Neuronal stem cell (in vitro differentiated cells): ENCODE data around the gene CFAP251.

Source experiments
- DNase-seq: peaks from one replicate; pipeline ENCODE4 v3.0.0-alpha.2; 2013; ENCODE audit warnings: low spot score
- H2AFZ ChIP-seq: one replicate; pipeline ENCODE4 v1.6.1; 2013; ENCODE audit warnings: mild to moderate bottlenecking, low read length, inconsistent platforms
- H2AK5ac ChIP-seq: 2 replicates; pipeline ENCODE4 v1.6.1; 2013; ENCODE audit warnings: low read depth, mild to moderate bottlenecking, inconsistent platforms, low read length, moderate library complexity, mixed read lengths
- H2BK120ac ChIP-seq: 2 replicates; pipeline ENCODE4 v1.6.1; 2013; ENCODE audit warnings: low read depth, mild to moderate bottlenecking, inconsistent platforms, low read length, moderate library complexity, mixed read lengths
- H2BK12ac ChIP-seq: one replicate; pipeline ENCODE4 v1.6.1; 2013; ENCODE audit warnings: low read length, inconsistent platforms
- H2BK15ac ChIP-seq: 2 replicates; pipeline ENCODE4 v1.6.1; 2013; ENCODE audit warnings: mild to moderate bottlenecking, low read length, inconsistent platforms, mixed read lengths
- H2BK5ac ChIP-seq: one replicate; pipeline ENCODE4 v1.6.1; 2013; ENCODE audit warnings: inconsistent platforms, mild to moderate bottlenecking, low read length, moderate library complexity
- H3K14ac ChIP-seq: one replicate; pipeline ENCODE4 v1.6.1; 2013; ENCODE audit warnings: low read length, inconsistent platforms
- H3K18ac ChIP-seq: 2 replicates; pipeline ENCODE4 v1.6.1; 2013; ENCODE audit warnings: low read length, inconsistent platforms
- H3K23ac ChIP-seq: 2 replicates; pipeline ENCODE4 v1.6.1; 2013; ENCODE audit warnings: low read depth, mild to moderate bottlenecking, mixed read lengths, low read length, inconsistent platforms; ENCODE audit not compliant: poor library complexity
- H3K27ac ChIP-seq: replicated peaks from 3 replicates; pipeline ENCODE4 v1.5.1; 2013; ENCODE audit warnings: low read length, inconsistent platforms
- H3K27me3 ChIP-seq, 3 experiments: 2 replicates each; pipeline ENCODE4 v1.6.1; 2013; ENCODE audit warnings: low read length in 3 of 3, mild to moderate bottlenecking in 2 of 3, inconsistent platforms in 1 of 3, low read depth in 1 of 3, mixed read lengths in 1 of 3, moderate library complexity in 1 of 3; ENCODE audit not compliant: control insufficient read depth in 3 of 3, insufficient read depth in 3 of 3
- H3K36me3 ChIP-seq, 2 donors: replicated peaks in 1 of 2; 2 replicates each; pipeline ENCODE4 v1.6.1; 2013; ENCODE audit warnings: low read length in 2 of 2; ENCODE audit not compliant: control insufficient read depth in 2 of 2, insufficient read depth in 2 of 2
- H3K4ac ChIP-seq: 2 replicates; pipeline ENCODE4 v1.6.1; 2013; ENCODE audit warnings: inconsistent platforms, mild to moderate bottlenecking, low read length, moderate library complexity
- H3K4me1 ChIP-seq, 2 donors: 1 replicate in 1 of 2; 2 replicates in 1 of 2; pipeline ENCODE4 v1.6.1; 2013; ENCODE audit warnings: low read length in 2 of 2, low read depth in 1 of 2; ENCODE audit not compliant: control insufficient read depth in 2 of 2, insufficient read depth in 1 of 2
- H3K4me2 ChIP-seq: one replicate; pipeline ENCODE4 v1.6.1; 2013; ENCODE audit warnings: mild to moderate bottlenecking, low read length, inconsistent platforms; ENCODE audit not compliant: insufficient read depth, poor library complexity, severe bottlenecking
- H3K4me3 ChIP-seq, 2 donors: 2 replicates each; pipeline ENCODE4 v1.5.1; 2013; ENCODE audit warnings: low read length in 2 of 2, mild to moderate bottlenecking in 2 of 2, inconsistent platforms in 1 of 2, moderate library complexity in 1 of 2
- H3K79me1 ChIP-seq: one replicate; pipeline ENCODE4 v1.6.1; 2013; ENCODE audit warnings: low read depth, mild to moderate bottlenecking, inconsistent platforms, low read length, moderate library complexity
- H3K9ac ChIP-seq: one replicate; pipeline ENCODE4 v1.6.1; 2013; ENCODE audit warnings: mild to moderate bottlenecking, low read depth, low read length, inconsistent platforms; ENCODE audit not compliant: poor library complexity
- H3K9me3 ChIP-seq, 2 donors: replicated peaks in 1 of 2; 2 replicates each; pipeline versions ENCODE3 to v1.6.1; 2013; ENCODE audit warnings: low read length in 2 of 2, mild to moderate bottlenecking in 2 of 2, inconsistent platforms in 1 of 2, low read depth in 1 of 2, mixed read lengths in 1 of 2, moderate library complexity in 1 of 2; ENCODE audit not compliant: control insufficient read depth in 2 of 2, insufficient read depth in 1 of 2
- H4K8ac ChIP-seq: one replicate; pipeline ENCODE4 v1.6.1; 2013; ENCODE audit warnings: low read depth, mild to moderate bottlenecking, inconsistent platforms, low read length, moderate library complexity
- H4K91ac ChIP-seq: one replicate; pipeline ENCODE4 v1.6.1; 2013; ENCODE audit warnings: low read length, low read depth, mild to moderate bottlenecking, inconsistent platforms; ENCODE audit not compliant: poor library complexity
- WGBS, 2 donors: extraction: QIAGEN DNeasy Blood & Tissue Kit; methylation state at CpG; one replicate each; pipeline ENCODE4 v1.1.7; 2013; ENCODE audit warnings: missing lambda C conversion rate in 2 of 2, mixed read lengths in 1 of 2; ENCODE audit not compliant: insufficient read length in 2 of 2, insufficient replicate concordance in 1 of 2; ENCODE audit errors: extremely low coverage in 2 of 2; 5-methylcytosine and 5-hydroxymethylcytosine counted together

The CFAP251 gene

DNA sequence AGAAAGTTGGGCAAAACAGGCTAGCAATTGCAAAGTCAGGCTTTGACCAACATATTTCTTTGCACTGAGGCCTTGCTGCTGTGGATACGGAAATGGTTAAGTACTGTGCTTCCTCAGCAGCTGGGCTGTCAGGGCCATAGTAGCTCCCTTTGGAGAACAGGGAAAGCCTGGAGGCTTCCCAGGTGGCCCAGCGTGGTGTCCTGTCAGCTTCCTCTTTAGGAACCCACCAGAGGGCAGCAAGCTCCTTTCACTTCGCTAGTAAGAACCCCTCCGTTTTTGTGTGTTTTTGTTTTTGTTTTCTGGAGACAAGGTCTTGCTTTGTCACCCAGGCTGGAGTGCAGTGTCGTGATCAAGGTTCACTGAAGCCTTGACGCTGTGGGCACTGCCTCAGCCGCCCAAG is 1.7 kb upstream of the CFAP251 start:
- H3K36me3 ChIP-seq, result peaks cover 3 to 27% of the 10 kb centered on the region in 2 donors
- no CpG with 5 or more reads among the region's 7 CpGs for WGBS, 2 donors
- no peak overlapping the region for H3K14ac ChIP-seq
- H3K4me1 ChIP-seq, result peaks cover 11 to 14% of the 10 kb centered on the region in 2 donors
- no peak overlapping the region for H3K4me3 ChIP-seq
- H2BK15ac ChIP-seq, result no peak overlapping the region
- no peak overlapping the region for H3K4ac ChIP-seq
- no peak overlapping the region for H3K23ac ChIP-seq
- H2BK12ac ChIP-seq, result no peak overlapping the region
- H3K27me3 ChIP-seq, result no peaks in the 10 kb centered on the region
- H2BK120ac ChIP-seq, result no peak overlapping the region
- H3K9ac ChIP-seq, result no peak overlapping the region
- H3K4me2 ChIP-seq, result no peak overlapping the region
- H2AK5ac ChIP-seq, result no peak overlapping the region
- H4K91ac ChIP-seq, result no peak overlapping the region
- peaks cover 4% of the 10 kb centered on the region for H3K79me1 ChIP-seq
- no peak for DNase-seq
- H3K9me3 ChIP-seq, result peaks cover 0 to 4% of the 10 kb centered on the region in 2 donors
- no peak overlapping the region for H2AFZ ChIP-seq
- no peak overlapping the region for H3K18ac ChIP-seq
- H2BK5ac ChIP-seq, result no peak overlapping the region
- no peak overlapping the region for H4K8ac ChIP-seq
- H3K27ac ChIP-seq, result no peak overlapping the region

DNA sequence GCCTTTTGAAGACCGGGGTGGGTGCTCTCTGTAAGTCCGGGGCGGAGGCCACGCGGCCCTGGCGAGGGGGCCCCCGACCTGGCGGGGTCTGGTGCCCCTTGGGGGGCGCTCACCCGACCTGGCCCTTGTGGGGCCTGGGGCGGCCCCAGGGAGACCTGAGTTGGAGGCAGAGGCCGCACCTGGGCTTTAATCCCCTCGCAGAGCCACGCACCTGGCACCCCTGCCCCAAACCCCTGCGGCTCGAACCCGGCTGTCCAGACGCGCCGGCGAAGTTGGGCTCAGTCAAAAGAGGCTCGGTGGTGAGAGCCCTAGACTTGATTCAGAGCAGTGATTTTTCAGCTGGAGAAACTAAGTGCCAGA is 267 bp downstream of the CFAP251 start:
- Histone ChIP-seq H2AK5ac (no peak overlapping the region), H3K4me1 (peaks cover 11 to 14% of the 10 kb centered on the region in 2 donors), H3K23ac (no peak overlapping the region), H3K79me1 (peaks cover 4% of the 10 kb centered on the region), H3K9ac (peak overlapping the region; percentile 68), H3K27me3 (no peaks in the 10 kb centered on the region), H3K4ac (no peak overlapping the region), H4K91ac (no peak overlapping the region), H2BK120ac (no peak overlapping the region), H2BK12ac (no peak overlapping the region), H2BK15ac (peak overlapping the region; percentile 57), H4K8ac (no peak overlapping the region), H3K4me3 (peak overlapping the region in 1 of 2 donors; percentile 73), H3K4me2 (peak overlapping the region; percentile 88), H2AFZ (no peak overlapping the region), H3K36me3 (peaks cover 0 to 19% of the 10 kb centered on the region in 2 donors), H3K9me3 (no peaks in the 10 kb centered on the region), H3K27ac (no peak overlapping the region), H3K14ac (no peak overlapping the region), H3K18ac (peak overlapping the region; percentile 92), H2BK5ac (no peak overlapping the region)
- WGBS, 2 donors, result no CpG with 5 or more reads among the region's 22 CpGs
- DNase-seq, result no peak

DNA sequence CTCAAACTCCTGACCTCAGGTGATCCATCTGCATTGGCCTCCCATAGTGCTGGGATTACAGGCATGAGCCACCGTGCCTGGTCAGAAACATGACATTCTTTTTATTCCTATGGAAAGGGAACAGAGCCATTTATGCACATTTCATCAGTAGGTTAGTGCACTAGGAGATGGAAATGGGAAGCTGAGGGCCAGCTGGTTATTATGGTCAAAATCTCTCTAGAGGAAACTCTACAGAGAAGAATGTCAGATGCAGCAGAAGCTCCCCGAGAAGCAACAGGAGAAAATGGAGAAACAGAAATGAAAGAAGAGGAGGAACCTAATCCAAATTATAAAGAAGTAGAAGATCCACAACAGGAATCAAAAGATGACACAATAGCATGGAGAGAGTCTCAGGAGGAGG is 2.7 kb downstream of the CFAP251 start:
- Histone ChIP-seq H3K4ac (no peak overlapping the region), H3K4me3 (no peak overlapping the region), H2BK120ac (no peak overlapping the region), H3K79me1 (peaks cover 4% of the 10 kb centered on the region), H3K4me1 (peaks cover 13 to 17% of the 10 kb centered on the region in 2 donors), H4K91ac (no peak overlapping the region), H3K27me3 (no peaks in the 10 kb centered on the region), H3K9me3 (no peaks in the 10 kb centered on the region), H2AK5ac (no peak overlapping the region), H2BK12ac (no peak overlapping the region), H3K4me2 (no peak overlapping the region), H2BK5ac (no peak overlapping the region), H3K23ac (no peak overlapping the region), H3K36me3 (peaks cover 0 to 17% of the 10 kb centered on the region in 2 donors), H4K8ac (no peak overlapping the region), H3K18ac (no peak overlapping the region), H3K14ac (no peak overlapping the region), H2AFZ (no peak overlapping the region), H3K9ac (no peak overlapping the region), H2BK15ac (no peak overlapping the region), H3K27ac (no peak overlapping the region)
- WGBS, 2 donors, result no CpG with 5 or more reads among the region's 2 CpGs
- no peak for DNase-seq

DNA sequence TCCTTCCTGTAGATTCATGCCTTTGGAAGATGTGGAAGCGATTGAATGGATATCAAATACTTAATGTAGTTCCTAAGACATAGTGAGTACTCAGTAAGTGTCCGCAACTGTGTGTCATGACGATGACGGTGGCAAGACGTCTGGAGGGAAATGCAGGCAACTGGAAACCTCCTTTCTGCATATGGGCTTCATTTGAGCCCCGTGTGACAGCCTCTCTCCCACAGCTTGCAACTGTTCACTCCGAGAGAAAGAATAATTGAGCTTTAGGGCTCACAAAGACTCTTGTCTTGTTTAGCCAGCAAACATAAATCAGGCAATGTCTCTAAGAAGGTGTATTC is 6.9 kb downstream of the CFAP251 start:
- no peak overlapping the region for H2AK5ac ChIP-seq
- H3K4me3 ChIP-seq, result no peak overlapping the region
- H3K27me3 ChIP-seq, result no peaks in the 10 kb centered on the region
- H4K91ac ChIP-seq, result no peak overlapping the region
- DNase-seq, result no peak
- H2BK12ac ChIP-seq, result no peak overlapping the region
- H3K18ac ChIP-seq, result no peak overlapping the region
- H4K8ac ChIP-seq, result no peak overlapping the region
- H3K4me1 ChIP-seq, result peaks cover 8 to 11% of the 10 kb centered on the region in 2 donors
- H3K79me1 ChIP-seq, result no peaks in the 10 kb centered on the region
- H3K36me3 ChIP-seq, result no peaks in the 10 kb centered on the region
- no peak overlapping the region for H2BK5ac ChIP-seq
- H3K27ac ChIP-seq, result no peak overlapping the region
- H3K23ac ChIP-seq, result no peak overlapping the region
- no peak overlapping the region for H3K9ac ChIP-seq
- H2AFZ ChIP-seq, result peak overlapping the region; percentile 59
- no CpG with 5 or more reads among the region's 7 CpGs for WGBS, 2 donors
- H2BK120ac ChIP-seq, result no peak overlapping the region
- H2BK15ac ChIP-seq, result no peak overlapping the region
- H3K4ac ChIP-seq, result no peak overlapping the region
- no peaks in the 10 kb centered on the region for H3K9me3 ChIP-seq
- no peak overlapping the region for H3K4me2 ChIP-seq
- H3K14ac ChIP-seq, result no peak overlapping the region
